ENCODE results near the gene UIMC1. TPM values are rescaled to one million over a fixed set of nuclear protein-coding genes. Genes with fewer than 3 reads are reported as not detected.
A peak's percentile ranks its signal among the peaks of the same experiment; 100 is the strongest.

The UIMC1 gene
- polyA plus RNA-seq, 3 donors: 14.8 to 35.6 (median 19.1) TPM

DNA sequence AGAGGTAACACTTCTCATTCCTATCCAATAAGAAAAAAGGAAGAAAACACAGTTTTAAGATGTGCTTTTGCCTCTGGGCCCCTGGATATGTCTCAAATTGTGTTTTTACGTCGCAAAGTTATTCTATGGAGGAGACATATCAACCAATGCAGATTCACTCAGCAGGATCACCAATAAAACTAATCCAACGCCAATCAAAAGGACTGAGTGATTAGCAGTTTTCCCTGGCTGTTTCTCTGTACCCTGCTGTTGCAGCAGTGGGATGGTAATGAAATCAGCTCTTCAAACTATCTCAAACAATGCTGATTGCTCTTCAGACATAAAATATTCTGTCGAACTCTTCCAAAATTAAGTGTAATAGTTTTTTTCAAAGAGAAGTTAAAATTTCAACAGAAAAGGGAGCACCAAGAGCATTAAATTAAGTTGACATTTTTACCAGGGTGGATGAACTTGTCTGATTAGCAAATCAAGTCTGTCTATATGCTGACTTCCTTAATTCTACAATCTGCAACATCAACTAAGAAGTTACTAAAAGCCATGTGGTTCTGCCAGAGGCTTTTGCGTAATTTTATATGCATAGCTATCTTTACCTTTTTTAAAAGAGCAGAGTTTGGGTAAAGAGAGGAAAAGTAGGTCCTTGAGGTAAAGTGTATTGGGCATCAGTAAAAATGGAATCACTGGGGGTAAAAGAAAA, 97.8 kb downstream of the UIMC1 start:
- H3K4me3 Mint-ChIP-seq: no peak overlapping the region
- WGBS (ENCODE audit: insufficient coverage): no CpG with 5 or more reads among the region's 5 CpGs
- H3K4me1 Mint-ChIP-seq: peaks cover 37% of the 10 kb centered on the region
- H3K27me3 Mint-ChIP-seq (ENCODE audit: low read depth in 3 of 3): no peaks in the 10 kb centered on the region
- peak overlapping the region in 1 of 3 experiments; percentile 19 for H3K4me3 ChIP-seq (replicated peaks in 1 of 3; ENCODE audit: low read depth in 2 of 3, low read length in 3 of 3)
- peaks cover 46 to 58% of the 10 kb centered on the region in 2 donors for H3K36me3 ChIP-seq (replicated peaks in 1 of 2; ENCODE audit: control insufficient read depth in 1 of 2, insufficient read depth in 2 of 2, low read length in 2 of 2)
- peaks cover 3% of the 10 kb centered on the region for H4K20me1 ChIP-seq (ENCODE audit: insufficient read depth, low read length)
- peaks cover 26 to 34% of the 10 kb centered on the region in 2 donors for H3K4me1 ChIP-seq (ENCODE audit: control insufficient read depth in 1 of 2, insufficient read depth in 2 of 2, low read length in 2 of 2)
- intact Hi-C loops (cut with micrococcal nuclease): no loop called here
- H3K9me3 ChIP-seq (replicated peaks in 1 of 2; ENCODE audit: control insufficient read depth in 1 of 2, insufficient read depth in 1 of 2, low read length in 2 of 2): no peaks in the 10 kb centered on the region
- H3K36me3 Mint-ChIP-seq: peaks cover 59 to 76% of the 10 kb centered on the region in 2 donors
- no peaks in the 10 kb centered on the region for H3K27me3 ChIP-seq (ENCODE audit: control insufficient read depth in 2 of 2, insufficient read depth in 2 of 2, low read length in 2 of 2)
- H3K9ac ChIP-seq (ENCODE audit: insufficient read depth, low read length, poor library complexity, severe bottlenecking): no peak overlapping the region
- no peak for TF ChIP-seq CTCF (IDR thresholded peaks at IDR 0.05)
- no peak overlapping the region for H2AFZ ChIP-seq (ENCODE audit: insufficient read depth, low read depth, low read length, poor library complexity, severe bottlenecking)
- peaks cover 11% of the 10 kb centered on the region for H3K79me2 ChIP-seq (ENCODE audit: insufficient read depth, low read length)
- H3K27ac ChIP-seq (ENCODE audit: low read depth in 1 of 2, low read length in 2 of 2): peak overlapping the region in 1 of 2 donors; percentile 74
- no peaks in the 10 kb centered on the region for H3K9me3 Mint-ChIP-seq
- DNase-seq: peak in 2 of 3 donors; percentile 58 to 64
- H3K4me2 ChIP-seq (replicated peaks; ENCODE audit: extremely low read depth, low read length, poor library complexity, severe bottlenecking): peak overlapping the region; percentile 22
- H3K27ac Mint-ChIP-seq: peak overlapping the region; percentile 63 to 94 (median 83)

- Mint-ChIP-seq H3K27me3 (ENCODE audit: low read depth in 3 of 3) (no peaks in the 10 kb centered on the region), H3K4me3 (no peak overlapping the region), H3K27ac (no peak overlapping the region), H3K4me1 (peaks cover 55% of the 10 kb centered on the region), H3K9me3 (no peaks in the 10 kb centered on the region), H3K36me3 (peaks cover 49 to 71% of the 10 kb centered on the region in 2 donors)
- H2AFZ ChIP-seq (ENCODE audit: insufficient read depth, low read depth, low read length, poor library complexity, severe bottlenecking): no peak overlapping the region
- H3K4me1 ChIP-seq (ENCODE audit: control insufficient read depth in 1 of 2, insufficient read depth in 2 of 2, low read length in 2 of 2): peaks cover 47 to 55% of the 10 kb centered on the region in 2 donors
- TF ChIP-seq CTCF (IDR thresholded peaks at IDR 0.05): no peak
- H3K27me3 ChIP-seq (ENCODE audit: control insufficient read depth in 2 of 2, insufficient read depth in 2 of 2, low read length in 2 of 2): no peaks in the 10 kb centered on the region
- H3K36me3 ChIP-seq (replicated peaks in 1 of 2; ENCODE audit: control insufficient read depth in 1 of 2, insufficient read depth in 2 of 2, low read length in 2 of 2): peaks cover 47 to 50% of the 10 kb centered on the region in 2 donors
- DNase-seq: no peak
- intact Hi-C loops (cut with micrococcal nuclease): no loop called here
- 90% methylated on average over 2 of the region's 3 CpGs for WGBS (ENCODE audit: insufficient coverage)
- no peak overlapping the region for H3K9ac ChIP-seq (ENCODE audit: insufficient read depth, low read length, poor library complexity, severe bottlenecking)
- no peaks in the 10 kb centered on the region for H4K20me1 ChIP-seq (ENCODE audit: insufficient read depth, low read length)
- H3K4me2 ChIP-seq (replicated peaks; ENCODE audit: extremely low read depth, low read length, poor library complexity, severe bottlenecking): no peak overlapping the region
- H3K27ac ChIP-seq (ENCODE audit: low read depth in 1 of 2, low read length in 2 of 2): no peak overlapping the region
- H3K79me2 ChIP-seq (ENCODE audit: insufficient read depth, low read length): peaks cover 6% of the 10 kb centered on the region
- H3K9me3 ChIP-seq (replicated peaks in 1 of 2; ENCODE audit: control insufficient read depth in 1 of 2, insufficient read depth in 1 of 2, low read length in 2 of 2): no peaks in the 10 kb centered on the region
- H3K4me3 ChIP-seq (replicated peaks in 1 of 3; ENCODE audit: low read depth in 2 of 3, low read length in 3 of 3): no peak overlapping the region
Observed at GRCh38 chr5:176906796-176907195, 99.8 kb downstream of the UIMC1 start.

Measured in CD14-positive monocyte (primary cell).